Upper lobe of right lung (tissue), 1 donor: Measurements from ENCODE around the gene MEFV. TPM values are rescaled to one million over a fixed set of nuclear protein-coding genes. Genes with fewer than 3 reads are reported as not detected.
"Not testable (repeated sequence)": the region's sequence is repeated elsewhere in the genome, so short reads cannot be mapped to it uniquely, and the experiment has no call there.

Experiments
- ATAC-seq: fragments of 200-7000 bp; cut with Tn5 transposase; one replicate; pipeline ENCODE4 v1.9.1; 2020; ENCODE audit warnings: mild to moderate bottlenecking, moderate library complexity
- DNase-seq: peaks from one replicate; pipeline ENCODE4 v3.0.0-alpha.2; 2020
- H3K27ac ChIP-seq: fragments of 200-600 bp; one replicate; pipeline ENCODE4 v1.8.0; 2022
- H3K27me3 ChIP-seq: fragments of 200-600 bp; one replicate; pipeline ENCODE4 v1.8.0; 2022; ENCODE audit warnings: mild to moderate bottlenecking
- H3K36me3 ChIP-seq: fragments of 200-600 bp; one replicate; pipeline ENCODE4 v1.8.0; 2022
- H3K4me1 ChIP-seq: fragments of 200-600 bp; one replicate; pipeline ENCODE4 v1.8.0; 2022
- H3K4me3 ChIP-seq: fragments of 200-600 bp; one replicate; pipeline ENCODE4 v1.8.0; 2022; ENCODE audit warnings: mild to moderate bottlenecking
- H3K9me3 ChIP-seq: fragments of 200-600 bp; one replicate; pipeline ENCODE4 v1.8.0; 2022
- intact Hi-C: fragments of 100-400 bp; cut with DNase I; formaldehyde crosslinking; loops from one replicate; pipeline ENCODE4 v1.11.0; 2022
- total RNA-seq: library from RNA; stranded (reverse); fragmentation: NEBNext Ultra II Directional; extraction: Animal tissue kit (Norgen Biotek cat#: 25700); gene quantifications from one replicate; pipeline ENCODE4 v1.2.1, GENCODE V29; 2021
- TF ChIP-seq, protein P1 (sequence below): fragments of 200-600 bp; IDR thresholded peaks from one replicate; pipeline ENCODE4 v1.8.0; 2022; ENCODE audit warnings: antibody characterized with exemption
- donor health status: DM: no; HTN: yes; CAD: no; lungs with severe emphysema.

MEFV gene
- total RNA-seq, 1 donor from 2014 or later, result 8.3 TPM

GRCh38 chr16:3212006-3212405 lies 44.4 kb downstream of the MEFV start:
- DNase-seq (no peak), ATAC-seq (no peak)
- no peak overlapping the region for H3K27ac ChIP-seq
- no peaks in the 10 kb centered on the region for H3K9me3 ChIP-seq
- intact Hi-C loops, result no loop called here
- no peaks in the 10 kb centered on the region for H3K27me3 ChIP-seq
- H3K36me3 ChIP-seq, result no peaks in the 10 kb centered on the region
- TF ChIP-seq, protein P1, sequence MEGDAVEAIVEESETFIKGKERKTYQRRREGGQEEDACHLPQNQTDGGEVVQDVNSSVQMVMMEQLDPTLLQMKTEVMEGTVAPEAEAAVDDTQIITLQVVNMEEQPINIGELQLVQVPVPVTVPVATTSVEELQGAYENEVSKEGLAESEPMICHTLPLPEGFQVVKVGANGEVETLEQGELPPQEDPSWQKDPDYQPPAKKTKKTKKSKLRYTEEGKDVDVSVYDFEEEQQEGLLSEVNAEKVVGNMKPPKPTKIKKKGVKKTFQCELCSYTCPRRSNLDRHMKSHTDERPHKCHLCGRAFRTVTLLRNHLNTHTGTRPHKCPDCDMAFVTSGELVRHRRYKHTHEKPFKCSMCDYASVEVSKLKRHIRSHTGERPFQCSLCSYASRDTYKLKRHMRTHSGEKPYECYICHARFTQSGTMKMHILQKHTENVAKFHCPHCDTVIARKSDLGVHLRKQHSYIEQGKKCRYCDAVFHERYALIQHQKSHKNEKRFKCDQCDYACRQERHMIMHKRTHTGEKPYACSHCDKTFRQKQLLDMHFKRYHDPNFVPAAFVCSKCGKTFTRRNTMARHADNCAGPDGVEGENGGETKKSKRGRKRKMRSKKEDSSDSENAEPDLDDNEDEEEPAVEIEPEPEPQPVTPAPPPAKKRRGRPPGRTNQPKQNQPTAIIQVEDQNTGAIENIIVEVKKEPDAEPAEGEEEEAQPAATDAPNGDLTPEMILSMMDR, result no peak
- no peaks in the 10 kb centered on the region for H3K4me1 ChIP-seq
- no peak overlapping the region for H3K4me3 ChIP-seq

DNA sequence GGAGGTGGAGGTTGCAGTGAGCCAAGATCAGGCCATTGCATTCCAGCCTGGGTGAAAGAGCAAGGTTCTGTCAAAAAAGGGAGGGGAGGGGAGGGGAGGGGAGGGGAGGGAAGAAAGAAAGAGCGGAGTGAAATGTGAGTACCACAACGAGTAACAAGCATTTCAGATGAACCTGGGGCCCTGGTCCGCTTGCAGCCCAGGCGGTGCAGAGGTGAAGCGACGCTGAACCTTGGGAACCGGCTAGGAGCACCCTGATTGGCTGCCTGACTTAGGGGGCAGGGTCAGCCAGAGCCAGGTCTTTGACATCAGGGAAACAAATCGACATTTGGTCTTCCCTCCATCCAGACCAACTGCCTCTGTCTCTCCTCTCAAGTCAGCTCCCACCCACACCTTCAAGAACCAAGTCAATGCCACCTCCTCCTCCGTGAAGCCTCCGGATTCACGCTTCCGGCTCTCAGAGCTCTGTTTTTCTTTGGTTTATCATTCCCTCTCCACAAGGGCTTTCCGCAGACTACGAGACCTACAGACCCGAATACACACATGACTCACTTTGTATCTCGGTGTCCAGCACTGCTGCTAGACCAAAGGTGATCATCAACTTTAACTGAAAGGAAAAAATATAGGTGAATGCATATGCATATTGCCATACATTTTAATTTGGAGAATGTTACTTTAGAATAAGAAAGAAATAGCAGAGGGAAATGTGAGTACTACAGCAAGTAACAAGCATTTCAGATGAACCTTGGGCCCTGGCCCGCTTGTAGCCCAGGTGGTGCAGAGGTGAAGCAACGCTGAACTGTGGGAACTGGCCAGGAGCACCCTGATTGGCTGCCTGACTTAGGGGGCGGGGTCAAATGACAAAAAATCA lies 49.1 kb downstream of the MEFV start:
- Histone ChIP-seq H3K27me3 (peaks cover 5% of the 10 kb centered on the region), H3K36me3 (no peaks in the 10 kb centered on the region), H3K27ac (no peak overlapping the region), H3K9me3 (no peaks in the 10 kb centered on the region), H3K4me1 (no peaks in the 10 kb centered on the region), H3K4me3 (no peak overlapping the region)
- TF ChIP-seq, protein P1, result no peak
- no peak for ATAC-seq
- intact Hi-C loops, result no loop called here
- no peak for DNase-seq

- H3K4me3 ChIP-seq, ATAC-seq, H3K27ac ChIP-seq, H3K27me3 ChIP-seq, H3K36me3 ChIP-seq, H3K4me1 ChIP-seq, intact Hi-C loops, DNase-seq, H3K9me3 ChIP-seq: not testable (repeated sequence)
Measured at GRCh38 chr16:3205939-3206338, 50.5 kb downstream of the MEFV start.

DNA sequence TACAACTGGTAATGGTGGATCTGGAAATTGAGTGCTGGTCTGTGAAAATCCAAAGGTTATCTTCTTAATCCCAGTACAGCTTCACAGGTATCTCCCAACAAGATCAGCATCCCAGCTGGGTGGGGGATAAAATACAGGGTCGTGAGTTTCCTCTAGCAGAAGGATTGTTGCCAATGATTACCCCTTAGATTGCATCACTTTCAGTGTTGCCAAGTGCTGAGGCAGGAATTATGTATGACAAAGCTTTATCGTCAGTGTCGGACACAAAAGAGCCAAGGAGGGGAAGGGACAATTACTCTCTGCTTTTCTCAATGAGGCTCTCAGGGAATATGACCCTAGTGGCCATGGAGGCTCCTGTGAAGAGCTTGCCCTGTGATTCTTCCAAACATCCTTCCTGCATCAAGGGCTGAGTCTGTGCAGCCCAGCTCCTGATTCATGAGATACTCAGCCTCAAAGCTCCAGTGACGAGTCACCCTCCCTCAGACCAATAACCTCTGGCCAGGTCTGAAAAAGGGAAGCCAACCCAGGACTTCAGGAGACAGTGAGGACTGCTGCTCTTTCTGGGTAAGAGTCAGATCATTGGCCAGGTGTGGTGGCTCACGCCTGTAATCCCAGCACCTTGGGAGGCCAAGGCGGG lies 53.4 kb downstream of the MEFV start:
- H3K4me3 ChIP-seq, result no peak overlapping the region
- H3K36me3 ChIP-seq, result no peaks in the 10 kb centered on the region
- H3K4me1 ChIP-seq, result no peaks in the 10 kb centered on the region
- TF ChIP-seq, protein P1, result no peak
- peaks cover 5% of the 10 kb centered on the region for H3K27me3 ChIP-seq
- no peak overlapping the region for H3K27ac ChIP-seq
- H3K9me3 ChIP-seq, result no peaks in the 10 kb centered on the region
- intact Hi-C loops, result no loop called here
- no peak for DNase-seq
- no peak for ATAC-seq

DNA sequence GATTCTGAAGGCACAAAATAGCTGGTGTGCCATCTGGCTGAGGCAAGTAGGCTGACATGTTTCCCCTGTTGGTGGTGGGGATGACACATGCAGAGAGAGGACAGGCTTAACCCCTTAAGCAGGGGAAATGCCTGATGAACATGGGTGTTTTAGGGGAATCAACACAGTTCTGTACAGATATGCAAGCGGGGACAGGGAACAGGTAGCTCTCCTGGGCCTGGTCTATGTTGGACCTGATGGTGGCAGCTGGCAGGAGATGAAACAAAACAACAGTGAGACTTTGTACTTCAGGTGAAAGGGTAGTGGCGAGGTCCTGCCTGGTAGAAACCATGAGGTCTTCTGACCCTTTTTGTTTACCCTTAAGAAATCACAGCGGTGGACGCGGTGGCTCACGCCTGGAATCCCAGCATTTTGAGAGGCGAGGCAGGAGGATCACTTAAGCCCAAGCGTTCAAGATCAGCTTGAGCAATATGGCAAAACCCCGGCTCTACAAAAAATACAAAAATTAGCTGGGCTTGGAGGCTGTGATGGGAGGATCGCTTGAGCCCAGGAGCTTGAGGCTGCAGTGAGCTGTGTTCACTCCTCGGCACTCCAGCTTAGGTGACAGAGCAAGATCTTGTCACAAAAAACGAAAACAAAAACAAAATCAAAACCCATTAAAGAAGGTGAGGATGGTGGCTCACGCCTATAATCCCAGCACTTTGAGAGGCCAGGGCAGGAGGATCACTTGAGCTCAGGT lies 57.9 kb downstream of the MEFV start:
- Histone ChIP-seq H3K27ac (no peak overlapping the region), H3K36me3 (no peaks in the 10 kb centered on the region), H3K4me1 (no peaks in the 10 kb centered on the region), H3K27me3 (peaks cover 37% of the 10 kb centered on the region), H3K4me3 (no peak overlapping the region), H3K9me3 (no peaks in the 10 kb centered on the region)
- TF ChIP-seq, protein P1, result no peak
- intact Hi-C loops, result no loop called here
- DNase-seq (no peak), ATAC-seq (no peak)

DNA sequence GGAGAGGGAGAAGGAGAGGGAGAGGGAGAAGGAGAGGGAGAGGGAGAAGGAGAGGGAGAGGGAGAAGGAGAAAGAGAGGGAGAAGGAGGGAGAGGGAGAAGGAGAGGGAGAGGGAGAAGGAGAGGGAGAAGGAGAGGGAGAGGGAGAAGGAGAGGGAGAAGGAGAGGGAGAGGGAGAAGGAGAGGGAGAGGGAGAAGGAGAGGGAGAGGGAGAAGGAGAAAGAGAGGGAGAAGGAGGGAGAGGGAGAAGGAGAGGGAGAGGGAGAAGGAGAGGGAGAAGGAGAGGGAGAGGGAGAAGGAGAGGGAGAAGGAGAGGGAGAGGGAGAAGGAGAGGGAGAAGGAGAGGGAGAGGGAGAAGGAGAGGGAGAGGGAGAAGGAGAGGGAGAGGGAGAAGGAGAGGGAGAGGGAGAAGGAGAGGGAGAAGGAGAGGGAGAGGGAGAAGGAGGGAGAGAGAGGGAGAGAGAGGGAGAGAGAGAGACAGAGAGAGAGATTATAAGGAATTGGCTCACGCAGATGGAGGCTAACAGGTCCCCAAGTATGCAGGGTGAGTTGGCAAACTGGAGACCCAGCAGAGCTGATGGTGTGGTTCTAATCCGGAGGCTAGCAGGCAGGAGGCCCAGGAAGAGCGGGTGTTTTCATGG lies 58.6 kb downstream of the MEFV start:
- intact Hi-C loops, H3K27ac ChIP-seq, H3K4me1 ChIP-seq, ATAC-seq, DNase-seq, H3K4me3 ChIP-seq, H3K36me3 ChIP-seq, H3K9me3 ChIP-seq: not testable (repeated sequence)
- H3K27me3 ChIP-seq, result peaks cover 40% of the 10 kb centered on the region
